Measurements from ENCODE around the gene C6. TPM values are rescaled to one million over a fixed set of nuclear protein-coding genes. Genes with fewer than 3 reads are reported as not detected.

C6 gene
- under 1 TPM in 3 of 5 donors, not detected in 2; 0.32 to 0.49 (median 0.44) TPM for total RNA-seq
- not detected for total RNA-seq (2013)
- total RNA-seq = 0 reads per million in 29 experiments

DNA sequence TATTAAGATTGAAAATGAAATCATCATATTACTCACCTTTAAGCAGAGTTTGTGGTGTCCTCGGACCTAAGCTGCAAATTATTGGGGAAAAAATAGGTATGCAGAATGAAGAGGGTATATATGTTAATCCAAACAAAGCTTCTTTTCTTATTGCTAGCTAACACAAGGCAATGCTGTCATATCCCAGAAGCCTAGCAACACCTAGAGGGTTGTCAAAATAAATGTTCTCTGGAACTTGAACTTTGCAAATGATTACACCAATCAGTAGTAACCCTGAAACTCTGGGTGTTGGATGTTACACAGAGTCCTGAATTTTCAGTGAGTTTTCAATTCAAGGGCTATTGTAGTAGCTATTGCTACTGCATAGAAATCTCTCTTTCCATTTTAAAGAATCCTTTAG is at the start of gene C6:
Gene C6, minus strand, starts transcription at position 193 of the 400 bp plus-strand sequence. CDS start 10,302 bp downstream, outside the sequence.
- Mint-ChIP-seq H3K27ac (no peak within 1 kb of the TSS), H3K4me3 (no peak within 1 kb of the TSS), H3K4me1 (no peaks in the 10 kb centered on the region), H3K36me3 (no peaks in the 10 kb centered on the region), H3K27me3 (no peaks in the 10 kb centered on the region), H3K9me3 (peaks cover 0 to 3% (median 0%) of the 10 kb centered on the region in 3 donors)
- H3K36me3 ChIP-seq (ENCODE audit: control insufficient read depth in 2 of 2, extremely low read depth in 1 of 2, insufficient read depth in 1 of 2, low read length in 1 of 2) = no peaks in the 10 kb centered on the region
- POLR2A ChIA-PET = no interaction called here
- H3K4me3 ChIP-seq (ENCODE audit: control insufficient read depth in 1 of 2, extremely low read depth in 1 of 2, low read length in 1 of 2) = no peak within 1 kb of the TSS
- H3K4me1 ChIP-seq (ENCODE audit: control insufficient read depth in 1 of 2, extremely low read depth in 1 of 2, insufficient read depth in 2 of 2, low read length in 2 of 2) = no peaks in the 10 kb centered on the region
- CTCF ChIA-PET = no interaction called here
- H3K27me3 ChIP-seq (replicated peaks in 1 of 2; ENCODE audit: control insufficient read depth in 2 of 2, extremely low read depth in 1 of 2, insufficient read depth in 2 of 2, low read length in 1 of 2) = no peaks in the 10 kb centered on the region
- no peaks in the 10 kb centered on the region for H3K9me3 ChIP-seq
- ATAC-seq (replicated peaks in 1 of 4) (no peak), DNase-seq (no peak)
- H3K27ac ChIP-seq (ENCODE audit: low read length) = no peak within 1 kb of the TSS
- WGBS (ENCODE audit: insufficient coverage) = no CpG with 5 or more reads among the region's 1 CpG

GRCh38 chr5:41256400-41256799 is 43.1 kb upstream of the C6 start:
- no peak overlapping the region for H3K27ac Mint-ChIP-seq
- Histone ChIP-seq H3K9me3 (no peaks in the 10 kb centered on the region), H3K27ac (ENCODE audit: low read length) (no peak overlapping the region), H3K27me3 (replicated peaks in 1 of 2; ENCODE audit: control insufficient read depth in 2 of 2, extremely low read depth in 1 of 2, insufficient read depth in 2 of 2, low read length in 1 of 2) (no peaks in the 10 kb centered on the region), H3K4me3 (ENCODE audit: control insufficient read depth in 1 of 2, extremely low read depth in 1 of 2, low read length in 1 of 2) (no peak overlapping the region), H3K4me1 (ENCODE audit: control insufficient read depth in 1 of 2, extremely low read depth in 1 of 2, insufficient read depth in 2 of 2, low read length in 2 of 2) (no peaks in the 10 kb centered on the region), H3K36me3 (ENCODE audit: control insufficient read depth in 2 of 2, extremely low read depth in 1 of 2, insufficient read depth in 1 of 2, low read length in 1 of 2) (no peaks in the 10 kb centered on the region)
- DNase-seq = no peak
- H3K9me3 Mint-ChIP-seq = peaks cover 3 to 5% (median 4%) of the 10 kb centered on the region in 3 donors
- WGBS (ENCODE audit: insufficient coverage) = 73% methylated on average over 3 of the region's 4 CpGs
- ChIA-PET CTCF (interaction anchor here in 1 of 2 donors (0.7 kb wide), 1 partner anchor 10 kb away, joined by 5 read pairs; no protein-coding TSS in a partner anchor), POLR2A (interaction anchor here in 1 of 2 donors (0.6 kb wide), 1 partner anchor 10 kb away, joined by 3 read pairs; no protein-coding TSS in a partner anchor)
- H3K4me1 Mint-ChIP-seq = no peaks in the 10 kb centered on the region
- ATAC-seq (replicated peaks in 1 of 4) = no peak
- H3K27me3 Mint-ChIP-seq = no peaks in the 10 kb centered on the region
- H3K4me3 Mint-ChIP-seq = no peak overlapping the region
- H3K36me3 Mint-ChIP-seq = no peaks in the 10 kb centered on the region

- no peak for DNase-seq
- ATAC-seq (replicated peaks in 1 of 4) = no peak
- Mint-ChIP-seq H3K4me1 (no peaks in the 10 kb centered on the region), H3K36me3 (no peaks in the 10 kb centered on the region), H3K27ac (no peak overlapping the region), H3K27me3 (no peaks in the 10 kb centered on the region), H3K9me3 (peaks cover 3 to 6% (median 5%) of the 10 kb centered on the region in 3 donors), H3K4me3 (no peak overlapping the region)
- POLR2A ChIA-PET = no interaction called here
- no peak overlapping the region for H3K27ac ChIP-seq (ENCODE audit: low read length)
- no peaks in the 10 kb centered on the region for H3K4me1 ChIP-seq (ENCODE audit: control insufficient read depth in 1 of 2, extremely low read depth in 1 of 2, insufficient read depth in 2 of 2, low read length in 2 of 2)
- CTCF ChIA-PET = no interaction called here
- H3K4me3 ChIP-seq (ENCODE audit: control insufficient read depth in 1 of 2, extremely low read depth in 1 of 2, low read length in 1 of 2) = no peak overlapping the region
- H3K27me3 ChIP-seq (replicated peaks in 1 of 2; ENCODE audit: control insufficient read depth in 2 of 2, extremely low read depth in 1 of 2, insufficient read depth in 2 of 2, low read length in 1 of 2) = no peaks in the 10 kb centered on the region
- H3K36me3 ChIP-seq (ENCODE audit: control insufficient read depth in 2 of 2, extremely low read depth in 1 of 2, insufficient read depth in 1 of 2, low read length in 1 of 2) = no peaks in the 10 kb centered on the region
- H3K9me3 ChIP-seq = no peaks in the 10 kb centered on the region
Measured at GRCh38 chr5:41253109-41253508, 39.8 kb upstream of the C6 start.

DNA sequence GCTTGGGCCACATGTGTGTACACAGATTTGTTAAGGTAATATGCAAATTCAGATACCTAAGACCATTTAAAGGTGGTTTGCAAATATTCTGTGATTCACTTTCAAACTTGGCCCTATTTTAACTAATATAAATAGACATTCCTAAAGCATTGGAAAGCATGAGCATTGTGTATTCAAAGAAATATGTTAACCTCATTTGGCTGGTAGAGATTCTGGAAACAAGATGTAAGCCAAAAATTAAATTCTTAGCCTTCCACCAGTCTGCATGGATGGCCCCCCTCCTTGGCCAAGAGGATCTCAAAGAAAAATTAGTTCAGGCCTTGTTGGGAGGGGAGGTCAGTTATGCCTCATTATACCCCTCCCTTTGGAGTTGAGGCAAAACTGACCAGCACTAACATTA is 38.7 kb upstream of the C6 start:
- H3K27ac Mint-ChIP-seq = no peak overlapping the region
- no peaks in the 10 kb centered on the region for H3K36me3 ChIP-seq (ENCODE audit: control insufficient read depth in 2 of 2, extremely low read depth in 1 of 2, insufficient read depth in 1 of 2, low read length in 1 of 2)
- H3K9me3 ChIP-seq = no peaks in the 10 kb centered on the region
- ATAC-seq (replicated peaks in 1 of 4) (no peak), DNase-seq (no peak)
- H3K27ac ChIP-seq (ENCODE audit: low read length) = no peak overlapping the region
- H3K9me3 Mint-ChIP-seq = peaks cover 3 to 6% (median 5%) of the 10 kb centered on the region in 3 donors
- H3K27me3 ChIP-seq (replicated peaks in 1 of 2; ENCODE audit: control insufficient read depth in 2 of 2, extremely low read depth in 1 of 2, insufficient read depth in 2 of 2, low read length in 1 of 2) = no peaks in the 10 kb centered on the region
- H3K4me3 ChIP-seq (ENCODE audit: control insufficient read depth in 1 of 2, extremely low read depth in 1 of 2, low read length in 1 of 2) = no peak overlapping the region
- no peaks in the 10 kb centered on the region for H3K4me1 Mint-ChIP-seq
- POLR2A ChIA-PET = no interaction called here
- H3K4me3 Mint-ChIP-seq = no peak overlapping the region
- CTCF ChIA-PET = interaction anchor here in 1 of 2 donors (0.6 kb wide), 1 partner anchor 804 kb away, joined by 3 read pairs; no protein-coding TSS in a partner anchor
- H3K4me1 ChIP-seq (ENCODE audit: control insufficient read depth in 1 of 2, extremely low read depth in 1 of 2, insufficient read depth in 2 of 2, low read length in 2 of 2) = no peaks in the 10 kb centered on the region
- H3K36me3 Mint-ChIP-seq = no peaks in the 10 kb centered on the region
- H3K27me3 Mint-ChIP-seq = no peaks in the 10 kb centered on the region

DNA sequence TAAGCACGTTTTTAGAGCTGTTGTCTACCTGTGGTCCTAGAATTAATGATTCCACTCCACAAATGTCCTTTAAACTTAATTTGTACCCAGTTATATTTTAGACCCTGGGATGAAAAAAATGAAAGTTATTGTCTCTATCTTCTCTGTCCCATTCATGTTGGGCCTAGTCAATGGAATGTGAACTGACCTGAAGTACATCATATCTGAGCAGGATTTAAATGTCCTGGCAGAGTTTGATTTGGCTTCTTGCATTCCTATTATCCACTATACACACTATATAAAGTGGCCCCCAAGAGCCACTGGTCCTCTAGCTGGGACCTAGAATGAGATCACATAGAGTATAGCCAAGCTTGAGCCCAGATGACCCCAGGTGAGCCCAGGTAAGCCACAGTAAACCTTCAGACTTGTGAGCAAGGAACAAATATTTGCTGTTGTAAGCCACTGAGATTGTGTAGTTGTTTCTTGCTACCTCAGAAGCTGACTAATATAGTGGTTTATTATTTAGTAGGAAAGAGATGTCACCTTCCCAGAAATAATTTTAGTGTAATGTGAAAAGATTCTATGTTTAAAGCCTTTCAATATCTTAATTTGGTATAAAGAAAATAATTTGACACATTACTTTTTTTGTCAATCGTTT is 37.1 kb upstream of the C6 start:
- no peaks in the 10 kb centered on the region for H3K36me3 Mint-ChIP-seq
- no peak for ATAC-seq (replicated peaks in 1 of 4)

GRCh38 chr5:41247135-41247534 is 33.8 kb upstream of the C6 start:
- no peaks in the 10 kb centered on the region for H3K27me3 ChIP-seq (replicated peaks in 1 of 2; ENCODE audit: control insufficient read depth in 2 of 2, extremely low read depth in 1 of 2, insufficient read depth in 2 of 2, low read length in 1 of 2)
- no peaks in the 10 kb centered on the region for H3K36me3 Mint-ChIP-seq
- H3K4me3 ChIP-seq (ENCODE audit: control insufficient read depth in 1 of 2, extremely low read depth in 1 of 2, low read length in 1 of 2) = no peak overlapping the region
- no peaks in the 10 kb centered on the region for H3K9me3 ChIP-seq
- DNase-seq = no peak
- ATAC-seq (replicated peaks in 1 of 4) = no peak
- H3K27ac Mint-ChIP-seq = no peak overlapping the region
- CTCF ChIA-PET = no interaction called here
- no peaks in the 10 kb centered on the region for H3K36me3 ChIP-seq (ENCODE audit: control insufficient read depth in 2 of 2, extremely low read depth in 1 of 2, insufficient read depth in 1 of 2, low read length in 1 of 2)
- POLR2A ChIA-PET = no interaction called here
- H3K4me3 Mint-ChIP-seq = no peak overlapping the region
- no peaks in the 10 kb centered on the region for H3K4me1 ChIP-seq (ENCODE audit: control insufficient read depth in 1 of 2, extremely low read depth in 1 of 2, insufficient read depth in 2 of 2, low read length in 2 of 2)
- H3K27me3 Mint-ChIP-seq = no peaks in the 10 kb centered on the region
- no peak overlapping the region for H3K27ac ChIP-seq (ENCODE audit: low read length)
- H3K9me3 Mint-ChIP-seq = peaks cover 0 to 3% (median 0%) of the 10 kb centered on the region in 3 donors
- H3K4me1 Mint-ChIP-seq = no peaks in the 10 kb centered on the region
- no CpG with 5 or more reads among the region's 1 CpG for WGBS (ENCODE audit: insufficient coverage)

More for the DNA sequence above, 37.1 kb upstream of the C6 start:
- no peak for DNase-seq
- Histone ChIP-seq H3K27me3 (replicated peaks in 1 of 2; ENCODE audit: control insufficient read depth in 2 of 2, extremely low read depth in 1 of 2, insufficient read depth in 2 of 2, low read length in 1 of 2) (no peaks in the 10 kb centered on the region), H3K4me1 (ENCODE audit: control insufficient read depth in 1 of 2, extremely low read depth in 1 of 2, insufficient read depth in 2 of 2, low read length in 2 of 2) (no peaks in the 10 kb centered on the region), H3K27ac (ENCODE audit: low read length) (no peak overlapping the region), H3K9me3 (no peaks in the 10 kb centered on the region), H3K4me3 (ENCODE audit: control insufficient read depth in 1 of 2, extremely low read depth in 1 of 2, low read length in 1 of 2) (no peak overlapping the region), H3K36me3 (ENCODE audit: control insufficient read depth in 2 of 2, extremely low read depth in 1 of 2, insufficient read depth in 1 of 2, low read length in 1 of 2) (no peaks in the 10 kb centered on the region)
- Mint-ChIP-seq H3K4me1 (no peaks in the 10 kb centered on the region), H3K27me3 (no peaks in the 10 kb centered on the region), H3K4me3 (no peak overlapping the region), H3K9me3 (peaks cover under 1 to 3% (median 3%) of the 10 kb centered on the region in 3 donors), H3K27ac (no peak overlapping the region)
- CTCF ChIA-PET = no interaction called here
- POLR2A ChIA-PET = no interaction called here
- WGBS (ENCODE audit: insufficient coverage) = no CpG with 5 or more reads among the region's 2 CpGs
